PC-9 (cell line): ENCODE data around the gene PEPD. TPM values are rescaled to one million over a fixed set of nuclear protein-coding genes. Genes with fewer than 3 reads are reported as not detected.

ENCODE experiments used
- BruUV-seq: library from RNA; stranded (reverse); fragments of 400-500 nt; replicated peaks from 2 replicates; lab custom pipeline; 2021; lab: Mats Ljungman, UMichigan
- CTCF ChIA-PET: fragments of 300-600 bp; sonication (Branson Sonifier 250); formaldehyde crosslinking; loops from one replicate; lab custom pipeline; 2022; ENCODE audit warnings: antibody characterized with exemption; lab: Charles Lee
- POLR2A ChIA-PET: fragments of 300-600 bp; sonication (Branson Sonifier 250); formaldehyde crosslinking; loops from one replicate; lab custom pipeline; 2022; ENCODE audit warnings: antibody characterized with exemption; ENCODE audit not compliant: unreplicated experiment; lab: Charles Lee
- DNase-seq, 2 experiments: peaks; one replicate each; pipeline versions ENCODE4 v3.0.0 to v3.0.0-alpha.2; 2015 to 2022; ENCODE audit warnings: mixed read lengths in 1 of 2
- H2AFZ ChIP-seq: fragments of 200-600 bp; sonication (generic); 2 replicates; pipeline ENCODE4 v1.8.1; 2017; ENCODE audit warnings: antibody characterized with exemption
- H3F3A ChIP-seq: fragments of 200-600 bp; sonication (generic); 2 replicates; pipeline ENCODE4 v1.8.1; 2017; ENCODE audit warnings: antibody characterized with exemption, mild to moderate bottlenecking, low read depth; ENCODE audit not compliant: insufficient read depth
- H3K27ac ChIP-seq: fragments of 200-600 bp; sonication (generic); 2 replicates; pipeline ENCODE4 v1.6.1; 2016; ENCODE audit warnings: mixed run types
- H3K27me3 ChIP-seq: fragments of 200-600 bp; sonication (generic); 2 replicates; pipeline ENCODE4 v1.6.1; 2016; ENCODE audit warnings: low read depth, mixed run types; ENCODE audit not compliant: insufficient read depth
- H3K36me3 ChIP-seq: fragments of 200-600 bp; sonication (generic); 2 replicates; pipeline ENCODE4 v1.6.1; 2016; ENCODE audit warnings: low read depth, mixed run types
- H3K4me1 ChIP-seq: fragments of 200-600 bp; sonication (generic); replicated peaks from 2 replicates; pipeline ENCODE4 v1.6.1; 2016; ENCODE audit warnings: mixed run types; ENCODE audit not compliant: insufficient read depth
- H3K4me2 ChIP-seq: fragments of 200-600 bp; sonication (generic); 2 replicates; pipeline ENCODE4 v1.6.1; 2017; ENCODE audit warnings: mixed run types
- H3K4me3 ChIP-seq: fragments of 200-600 bp; sonication (generic); 2 replicates; pipeline ENCODE4 v1.6.1; 2016; ENCODE audit warnings: mixed run types
- H3K79me2 ChIP-seq: fragments of 200-600 bp; sonication (generic); 2 replicates; pipeline ENCODE4 v1.6.1; 2017; ENCODE audit warnings: low read depth, mixed run types
- H3K9me2 ChIP-seq: fragments of 200-600 bp; sonication (generic); 2 replicates; pipeline ENCODE4 v1.8.1; 2017; ENCODE audit warnings: mild to moderate bottlenecking; ENCODE audit not compliant: insufficient read depth
- H3K9me3 ChIP-seq: fragments of 200-600 bp; sonication (generic); 2 replicates; pipeline ENCODE4 v1.8.1; 2016; ENCODE audit warnings: low read depth; ENCODE audit not compliant: insufficient read depth
- H4K20me1 ChIP-seq: fragments of 200-600 bp; sonication (generic); 2 replicates; pipeline ENCODE4 v1.8.1; 2017; ENCODE audit not compliant: insufficient read depth
- CTCF ChIP-seq: fragments of 200-600 bp; sonication (generic); conservative IDR thresholded peaks from 2 replicates; pipeline ENCODE4 v1.6.1; 2017; ENCODE audit warnings: mixed run types, antibody characterized with exemption, mild to moderate bottlenecking, moderate library complexity
- EZH2 ChIP-seq: fragments of 200-600 bp; sonication (generic); IDR thresholded peaks from 2 replicates; pipeline ENCODE4 v1.8.0; 2017; ENCODE audit warnings: antibody characterized with exemption, low read depth
- intact Hi-C: fragments of 100-400 bp; cut with micrococcal nuclease; formaldehyde crosslinking; loops from one replicate; pipeline ENCODE4 v1.10.0; 2022; ENCODE audit not compliant: unreplicated experiment
- total RNA-seq: library from RNA; stranded (reverse); gene quantifications from 2 replicates; pipeline ENCODE4 v1.2.3, GENCODE V29; 2021

PEPD gene
- total RNA-seq, 1 experiment from 2014 or later: 71.0 TPM

DNA sequence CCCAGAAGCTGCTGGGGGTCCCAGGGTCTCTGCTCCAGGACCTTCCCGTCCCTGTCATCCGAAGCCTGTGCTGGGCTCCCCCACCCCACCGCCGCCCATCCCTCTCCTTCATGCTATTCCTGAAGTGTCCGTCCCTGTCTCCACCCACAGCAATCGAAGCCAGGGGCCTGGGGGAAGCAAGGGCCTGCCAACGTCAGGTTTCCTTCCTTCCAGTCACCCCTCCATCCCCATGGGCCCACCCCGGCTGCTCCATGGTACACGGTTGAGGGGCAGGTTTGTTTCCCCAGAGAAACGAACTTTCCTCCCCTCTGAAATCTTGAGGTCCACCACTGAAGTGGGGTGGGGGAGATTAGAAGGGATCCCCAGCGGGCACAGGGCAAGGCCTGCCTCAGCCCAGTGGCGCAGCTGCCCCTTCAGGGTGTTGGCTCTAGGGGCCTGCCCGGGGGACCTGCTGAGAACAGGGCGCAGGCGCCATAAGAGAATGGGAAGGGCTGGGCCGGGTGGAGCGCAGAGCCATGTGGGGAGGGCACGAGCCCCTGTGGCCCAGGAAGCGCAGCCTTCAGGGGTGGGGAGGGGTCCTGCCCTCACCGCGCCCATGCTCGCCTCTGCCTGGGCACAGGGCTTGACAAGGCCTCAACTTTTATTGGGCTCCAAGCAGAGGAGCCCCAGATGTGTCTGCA, 132.0 kb downstream of the PEPD start:
- H3K27me3 ChIP-seq: no peaks in the 10 kb centered on the region
- H3K4me1 ChIP-seq: peaks cover 6% of the 10 kb centered on the region
- ChIA-PET POLR2A (no interaction called here), CTCF (no interaction called here)
- no peaks in the 10 kb centered on the region for H3K9me2 ChIP-seq
- H3F3A ChIP-seq: peaks cover 18% of the 10 kb centered on the region; the same call in 1 of the 2 replicates
- intact Hi-C loops: no loop called here
- H4K20me1 ChIP-seq: peaks cover 33% of the 10 kb centered on the region
- no peak overlapping the region for H3K27ac ChIP-seq
- no peaks in the 10 kb centered on the region for H3K9me3 ChIP-seq
- H3K79me2 ChIP-seq: peaks cover 3% of the 10 kb centered on the region; the same call in 1 of the 2 replicates
- no peak for DNase-seq
- H3K4me2 ChIP-seq: no peak overlapping the region
- TF ChIP-seq CTCF (no peak), EZH2 (no peak)
- no peaks in the 10 kb centered on the region for H3K36me3 ChIP-seq
- no peak overlapping the region for H3K4me3 ChIP-seq
- H2AFZ ChIP-seq: no peak overlapping the region
- no TSS peak for BruUV-seq

DNA sequence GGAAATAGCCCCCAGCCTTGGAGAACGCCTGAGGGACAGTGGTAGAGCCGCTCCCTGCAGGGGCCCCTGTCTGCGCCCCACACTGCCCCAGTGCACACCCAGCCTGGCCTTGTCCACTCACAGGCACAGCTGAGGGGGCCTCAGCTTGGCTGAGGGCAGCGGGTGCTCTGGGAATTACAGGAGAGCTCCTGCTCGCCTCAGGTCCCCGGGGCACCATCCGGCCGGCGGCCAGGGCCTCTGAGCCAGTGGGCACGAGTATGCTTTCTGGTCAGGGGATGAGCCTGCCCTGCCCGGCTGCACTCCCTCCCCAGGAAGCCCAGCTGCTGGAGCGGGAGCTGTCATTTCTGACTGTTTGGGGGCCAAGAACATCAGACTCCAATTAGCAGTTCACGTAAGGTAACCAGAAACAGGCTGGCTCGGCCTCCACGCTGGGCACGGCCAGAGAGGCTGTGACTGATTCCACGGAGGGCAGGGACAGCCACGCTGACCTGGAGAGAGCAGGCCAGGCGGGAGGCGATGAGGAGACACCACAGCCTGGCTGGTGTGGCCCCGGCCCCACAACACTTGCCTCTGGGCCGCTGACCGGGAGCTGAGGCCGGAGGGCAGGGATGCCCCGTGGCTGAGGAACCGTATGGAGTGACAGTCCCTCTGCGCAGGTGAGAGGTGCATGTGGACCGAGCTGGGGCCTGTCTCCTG, 132.7 kb downstream of the PEPD start:
- Histone ChIP-seq H3K9me2 (no peaks in the 10 kb centered on the region), H3F3A (peaks cover 20% of the 10 kb centered on the region; the same call in 1 of the 2 replicates), H3K79me2 (peaks cover 9% of the 10 kb centered on the region; the same call in 1 of the 2 replicates), H3K4me2 (no peak overlapping the region), H3K36me3 (no peaks in the 10 kb centered on the region; the same call in 1 of the 2 replicates), H4K20me1 (peaks cover 38% of the 10 kb centered on the region), H3K4me1 (peaks cover 2% of the 10 kb centered on the region; the same call in 1 of the 2 replicates), H3K27ac (no peak overlapping the region), H3K9me3 (no peaks in the 10 kb centered on the region), H2AFZ (no peak overlapping the region), H3K27me3 (no peaks in the 10 kb centered on the region), H3K4me3 (no peak overlapping the region)
- no peak for TF ChIP-seq CTCF
- no peak for TF ChIP-seq EZH2
- ChIA-PET POLR2A (no interaction called here), CTCF (no interaction called here)
- intact Hi-C loops: no loop called here
- no peak for DNase-seq
- BruUV-seq: no TSS peak

GRCh38 chr19:33388231-33388724, 133.3 kb downstream of the PEPD start:
- H3F3A ChIP-seq: peaks cover 20% of the 10 kb centered on the region; the same call in 1 of the 2 replicates
- H3K27me3 ChIP-seq: no peaks in the 10 kb centered on the region
- CTCF ChIA-PET: no interaction called here
- no peak overlapping the region for H3K27ac ChIP-seq
- no peak for DNase-seq
- H3K4me3 ChIP-seq: no peak overlapping the region
- no peaks in the 10 kb centered on the region for H3K9me2 ChIP-seq
- intact Hi-C loops: no loop called here
- peaks cover 40% of the 10 kb centered on the region for H4K20me1 ChIP-seq
- BruUV-seq: no TSS peak
- no peak overlapping the region for H3K4me2 ChIP-seq
- no peak for TF ChIP-seq EZH2
- peaks cover 11% of the 10 kb centered on the region; the same call in 1 of the 2 replicates for H3K79me2 ChIP-seq
- no peaks in the 10 kb centered on the region for H3K9me3 ChIP-seq
- H2AFZ ChIP-seq: no peak overlapping the region
- H3K4me1 ChIP-seq: no peaks in the 10 kb centered on the region
- no peaks in the 10 kb centered on the region; the same call in 1 of the 2 replicates for H3K36me3 ChIP-seq
- POLR2A ChIA-PET: no interaction called here
